Neural cell (in vitro differentiated cells): ENCODE results near the gene RAB44. TPM values are rescaled to one million over a fixed set of nuclear protein-coding genes. Genes with fewer than 3 reads are reported as not detected.

Experiments
- H2AFZ ChIP-seq: fragments of 200-600, 300-800 bp; sonication (generic), shearing (Covaris generic); 2 replicates; pipeline ENCODE4 v1.6.0; 2014; ENCODE audit warnings: low read depth, mild to moderate bottlenecking, antibody characterized with exemption, low read length, moderate library complexity
- H3F3A ChIP-seq: fragments of 200-600 bp; shearing (Covaris generic); 2 replicates; pipeline ENCODE4 v1.6.1; 2016; ENCODE audit warnings: mild to moderate bottlenecking, moderate library complexity, mixed read lengths, antibody characterized with exemption, low read length; ENCODE audit not compliant: insufficient read depth, poor library complexity, severe bottlenecking
- H3K27ac ChIP-seq: fragments of 200-600, 300-800 bp; sonication (generic), shearing (Covaris generic); 2 replicates; pipeline ENCODE4 v1.5.1; 2014; ENCODE audit warnings: mild to moderate bottlenecking, low read length, moderate library complexity
- H3K27me3 ChIP-seq: fragments of 300-800, 200-600 bp; sonication (generic), shearing (Covaris generic); 2 replicates; pipeline ENCODE4 v1.6.0; 2014; ENCODE audit warnings: mild to moderate bottlenecking, low read depth, low read length, moderate library complexity; ENCODE audit not compliant: insufficient read depth
- H3K36me3 ChIP-seq: fragments of 300-800, 200-600 bp; sonication (generic), shearing (Covaris generic); 2 replicates; pipeline ENCODE4 v1.5.1; 2014; ENCODE audit warnings: mild to moderate bottlenecking, antibody characterized with exemption, low read length, moderate library complexity; ENCODE audit not compliant: insufficient read depth
- H3K4me2 ChIP-seq: fragments of 300-800, 200-600 bp; sonication (generic), shearing (Covaris generic); 2 replicates; pipeline ENCODE4 v1.6.0; 2014; ENCODE audit warnings: mild to moderate bottlenecking, low read length
- H3K4me3 ChIP-seq: fragments of 300-800, 200-600 bp; sonication (generic), shearing (Covaris generic); 2 replicates; pipeline ENCODE4 v1.5.1; 2014; ENCODE audit warnings: mild to moderate bottlenecking, low read length, moderate library complexity
- H3K79me2 ChIP-seq: fragments of 200-600 bp; shearing (Covaris generic); replicated peaks from 2 replicates; pipeline ENCODE4 v1.6.0; 2014; ENCODE audit warnings: mild to moderate bottlenecking, low read length, moderate library complexity; ENCODE audit not compliant: insufficient read depth
- H3K9ac ChIP-seq: fragments of 300-800, 200-600 bp; sonication (generic), shearing (Covaris generic); 2 replicates; pipeline ENCODE4 v1.6.1; 2016; ENCODE audit warnings: mild to moderate bottlenecking, low read length, mixed read lengths
- H3K9me2 ChIP-seq: fragments of 200-600 bp; shearing (Covaris generic); 2 replicates; pipeline ENCODE4 v1.6.1; 2016; ENCODE audit warnings: mild to moderate bottlenecking, low read length, mixed read lengths; ENCODE audit not compliant: insufficient read depth
- H3K9me3 ChIP-seq: fragments of 200-600, 300-800 bp; sonication (generic), shearing (Covaris generic); 2 replicates; pipeline ENCODE4 v1.6.1; 2016; ENCODE audit warnings: mild to moderate bottlenecking, mixed run types, low read length, moderate library complexity, mixed read lengths
- H4K20me1 ChIP-seq: fragments of 200-600 bp; shearing (Covaris generic); 2 replicates; pipeline ENCODE4 v1.6.1; 2016; ENCODE audit warnings: mild to moderate bottlenecking, mixed run types; ENCODE audit not compliant: insufficient read depth
- CTCF ChIP-seq: fragments of 450-650 bp; IDR thresholded peaks from 2 replicates; pipeline ENCODE4 v1.5.1; 2014; ENCODE audit warnings: antibody characterized with exemption, mild to moderate bottlenecking, moderate library complexity; ENCODE audit not compliant: poor library complexity, severe bottlenecking
- EP300 ChIP-seq: fragments of 450-650 bp; conservative IDR thresholded peaks from 2 replicates; pipeline ENCODE4 v1.6.1; 2014; ENCODE audit warnings: antibody characterized with exemption, mild to moderate bottlenecking, moderate library complexity; ENCODE audit not compliant: poor library complexity, severe bottlenecking
- EZH2 ChIP-seq: fragments of 200-600, 300-800 bp; shearing (Covaris generic), sonication (generic); IDR thresholded peaks from 2 replicates; pipeline ENCODE4 v1.6.1; 2014; ENCODE audit warnings: antibody characterized with exemption, low read length, borderline replicate concordance, mild to moderate bottlenecking; ENCODE audit not compliant: insufficient read depth, poor library complexity, severe bottlenecking
- MXI1 ChIP-seq: fragments of 450-650 bp; conservative IDR thresholded peaks from 2 replicates; pipeline ENCODE4 v1.6.1; 2014; ENCODE audit warnings: antibody characterized with exemption, mild to moderate bottlenecking; ENCODE audit not compliant: poor library complexity, severe bottlenecking
- POLR2AphosphoS5 ChIP-seq: IDR thresholded peaks from 2 replicates; pipeline ENCODE4 v1.6.1; 2012
- RAD21 ChIP-seq: fragments of 450-650 bp; conservative IDR thresholded peaks from 2 replicates; pipeline ENCODE4 v1.6.1; 2014; ENCODE audit warnings: antibody characterized with exemption, mild to moderate bottlenecking, moderate library complexity
- REST ChIP-seq: IDR thresholded peaks from 2 replicates; pipeline ENCODE4 v1.6.1; 2012; ENCODE audit warnings: borderline replicate concordance
- SMC3 ChIP-seq: fragments of 450-650 bp; conservative IDR thresholded peaks from 2 replicates; pipeline ENCODE4 v1.6.1; 2014; ENCODE audit warnings: antibody characterized with exemption, mild to moderate bottlenecking, moderate library complexity; ENCODE audit not compliant: poor library complexity
- TAF1 ChIP-seq: IDR thresholded peaks from 2 replicates; pipeline ENCODE4 v1.6.1; 2012; ENCODE audit warnings: low read depth
- polyA plus RNA-seq: library from polyadenylated mRNA; depleted of rRNA; stranded (reverse); fragments of >200 nt; gene quantifications from 2 replicates; pipeline ENCODE4 v1.2.3, GENCODE V29; 2014

The RAB44 gene
- polyA plus RNA-seq, 1 donor from 2014 or later, result not detected

- Histone ChIP-seq H3K79me2 (no peaks in the 10 kb centered on the region), H3K27ac (no peak overlapping the region), H3K27me3 (no peaks in the 10 kb centered on the region), H3K9me3 (no peaks in the 10 kb centered on the region), H3K9me2 (no peaks in the 10 kb centered on the region), H3K36me3 (no peaks in the 10 kb centered on the region), H3K4me3 (no peak overlapping the region), H3K4me2 (no peak overlapping the region), H3F3A (no peaks in the 10 kb centered on the region), H2AFZ (no peak overlapping the region), H3K9ac (no peak overlapping the region), H4K20me1 (no peaks in the 10 kb centered on the region)
- no peak for TF ChIP-seq REST
- no peak for TF ChIP-seq EZH2
- TF ChIP-seq SMC3, result no peak
- no peak for TF ChIP-seq TAF1
- no peak for TF ChIP-seq POLR2AphosphoS5
- no peak for TF ChIP-seq CTCF
- no peak for TF ChIP-seq RAD21
- TF ChIP-seq EP300, result no peak
- TF ChIP-seq MXI1, result no peak
These were observed 42.6 kb downstream of the RAB44 start for GRCh38 chr6:36739947-36740817.

- Histone ChIP-seq H2AFZ (no peak overlapping the region), H4K20me1 (no peaks in the 10 kb centered on the region), H3K36me3 (no peaks in the 10 kb centered on the region), H3K4me2 (no peak overlapping the region), H3K27ac (no peak overlapping the region), H3K4me3 (no peak overlapping the region), H3K9ac (no peak overlapping the region), H3K9me3 (no peaks in the 10 kb centered on the region), H3F3A (no peaks in the 10 kb centered on the region), H3K79me2 (no peaks in the 10 kb centered on the region), H3K27me3 (no peaks in the 10 kb centered on the region), H3K9me2 (no peaks in the 10 kb centered on the region)
- TF ChIP-seq TAF1, result no peak
- TF ChIP-seq POLR2AphosphoS5, result no peak
- TF ChIP-seq EZH2, result no peak
- TF ChIP-seq CTCF, result no peak
- no peak for TF ChIP-seq EP300
- TF ChIP-seq MXI1, result no peak
- TF ChIP-seq REST, result no peak
- no peak for TF ChIP-seq SMC3
- no peak for TF ChIP-seq RAD21
These were observed 43.2 kb downstream of the RAB44 start for GRCh38 chr6:36740818-36741179.
